Right forelimb (tissue), 1 donor: ENCODE results near the gene CHRNA9.

ENCODE experiments used
- DNase-seq: peaks from one replicate; pipeline ENCODE4 v3.0.0-alpha.2; 2018

Gene CHRNA9

DNA sequence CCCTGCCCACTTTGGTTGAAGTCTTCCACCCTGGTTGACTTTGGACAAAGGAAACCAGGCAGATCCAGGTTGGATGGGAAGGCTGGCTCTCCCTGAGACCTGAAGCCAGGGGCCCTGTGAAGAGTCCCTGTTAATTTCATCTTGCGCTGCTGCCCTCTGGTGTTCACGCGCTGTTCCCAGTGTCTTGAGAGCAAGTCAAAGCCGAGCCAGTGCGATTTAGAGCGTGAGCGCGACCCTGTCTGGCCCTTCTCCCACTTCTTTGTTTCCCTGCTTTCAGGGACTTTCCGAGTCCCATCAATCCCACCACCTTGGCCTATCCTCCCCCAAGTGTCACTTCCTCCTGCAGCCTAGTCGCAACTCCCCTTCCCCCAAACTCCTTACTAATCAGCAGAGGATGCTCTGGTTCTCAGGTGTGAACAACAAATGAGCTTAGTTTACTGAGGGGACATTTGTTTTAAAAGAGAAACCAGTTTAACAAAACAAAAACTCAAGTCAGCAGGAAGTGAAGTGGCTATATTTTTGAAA is 25.8 kb upstream of the CHRNA9 start:
- DNase-seq = peak; percentile 89

DNA sequence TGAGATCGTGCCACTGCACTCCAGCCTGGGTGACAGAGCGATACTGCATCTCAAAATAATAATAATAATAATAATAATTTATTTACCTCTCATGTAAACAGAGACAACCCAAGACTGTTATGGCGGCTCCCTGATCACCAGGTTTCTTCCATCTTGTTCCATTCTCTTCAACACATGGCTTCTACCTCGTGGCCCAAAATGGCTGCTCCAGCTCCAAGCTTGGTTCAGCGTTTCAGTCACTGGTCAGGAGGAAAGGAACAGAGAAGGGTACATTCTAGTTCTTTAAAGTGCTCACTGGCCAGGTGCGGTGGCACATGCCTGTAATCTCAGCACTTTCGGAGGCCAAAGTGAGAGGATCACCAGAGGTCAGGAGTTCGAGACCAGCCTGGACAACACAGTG is 24.9 kb upstream of the CHRNA9 start:
- no peak for DNase-seq

DNA sequence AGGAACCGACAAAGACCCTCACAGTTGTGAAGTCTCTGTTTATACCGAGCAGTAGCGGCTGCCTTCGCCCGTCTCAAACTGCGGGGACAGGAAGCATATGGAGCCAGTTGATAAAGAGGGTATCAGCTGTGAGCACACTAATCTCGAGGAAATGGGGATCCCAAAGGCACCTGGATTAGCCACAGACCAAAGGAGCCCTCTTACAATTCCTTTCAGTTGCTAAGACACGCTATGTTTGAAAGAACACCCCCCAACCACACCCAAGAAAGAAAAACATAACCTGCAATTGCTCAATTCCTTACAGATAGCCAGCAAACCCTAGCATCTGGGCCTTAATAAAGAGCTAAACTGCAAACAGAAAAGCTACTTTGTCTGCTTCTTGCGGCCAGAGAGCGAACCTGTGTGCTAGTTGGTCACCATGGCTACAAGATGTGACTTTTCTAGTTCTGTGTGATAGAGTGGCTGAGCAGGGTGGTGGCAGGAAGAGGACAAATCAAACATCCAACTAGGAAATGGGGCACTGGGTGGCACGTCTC is 23.3 kb upstream of the CHRNA9 start:
- no peak for DNase-seq

DNA sequence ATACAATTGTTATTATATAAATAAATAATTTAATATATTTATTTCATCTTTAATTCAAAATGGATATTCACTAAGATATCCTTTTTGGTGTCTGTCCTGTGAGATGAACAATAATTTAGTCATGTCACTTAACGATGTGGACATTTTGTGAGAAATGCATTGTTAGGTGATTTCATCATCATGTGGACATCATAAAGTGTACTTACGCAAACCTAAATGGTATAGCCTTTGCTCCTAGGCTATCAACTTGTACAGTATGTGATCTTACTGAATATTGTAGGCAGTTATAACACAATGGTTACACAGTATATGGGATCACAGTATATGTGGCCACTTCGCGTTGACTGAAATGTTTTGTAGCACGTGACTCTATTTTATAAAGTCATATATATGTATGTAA is 20.2 kb upstream of the CHRNA9 start:
- DNase-seq = no peak

DNA sequence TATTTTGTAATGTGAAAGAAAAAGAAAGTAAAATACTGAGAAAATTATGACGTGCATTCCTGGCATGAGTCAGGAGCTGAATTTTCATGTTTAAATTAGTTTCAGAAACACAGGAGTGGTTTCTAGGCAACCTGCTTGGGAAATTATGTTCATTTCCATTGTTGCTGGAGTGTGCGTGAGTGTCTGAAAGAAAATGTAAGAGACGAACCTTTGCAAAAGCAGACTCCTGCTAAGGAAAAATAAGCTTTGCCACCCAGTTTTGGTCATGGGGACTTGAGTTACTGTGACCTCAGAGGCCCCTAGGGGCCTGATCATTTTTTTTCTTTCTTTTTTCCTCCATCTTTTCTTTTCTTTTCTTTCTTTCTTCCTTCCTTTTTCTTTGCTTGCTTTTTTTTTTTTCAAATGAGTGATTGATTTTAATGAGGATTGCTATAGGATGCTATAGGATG is 18.8 kb upstream of the CHRNA9 start:
- no peak for DNase-seq

DNA sequence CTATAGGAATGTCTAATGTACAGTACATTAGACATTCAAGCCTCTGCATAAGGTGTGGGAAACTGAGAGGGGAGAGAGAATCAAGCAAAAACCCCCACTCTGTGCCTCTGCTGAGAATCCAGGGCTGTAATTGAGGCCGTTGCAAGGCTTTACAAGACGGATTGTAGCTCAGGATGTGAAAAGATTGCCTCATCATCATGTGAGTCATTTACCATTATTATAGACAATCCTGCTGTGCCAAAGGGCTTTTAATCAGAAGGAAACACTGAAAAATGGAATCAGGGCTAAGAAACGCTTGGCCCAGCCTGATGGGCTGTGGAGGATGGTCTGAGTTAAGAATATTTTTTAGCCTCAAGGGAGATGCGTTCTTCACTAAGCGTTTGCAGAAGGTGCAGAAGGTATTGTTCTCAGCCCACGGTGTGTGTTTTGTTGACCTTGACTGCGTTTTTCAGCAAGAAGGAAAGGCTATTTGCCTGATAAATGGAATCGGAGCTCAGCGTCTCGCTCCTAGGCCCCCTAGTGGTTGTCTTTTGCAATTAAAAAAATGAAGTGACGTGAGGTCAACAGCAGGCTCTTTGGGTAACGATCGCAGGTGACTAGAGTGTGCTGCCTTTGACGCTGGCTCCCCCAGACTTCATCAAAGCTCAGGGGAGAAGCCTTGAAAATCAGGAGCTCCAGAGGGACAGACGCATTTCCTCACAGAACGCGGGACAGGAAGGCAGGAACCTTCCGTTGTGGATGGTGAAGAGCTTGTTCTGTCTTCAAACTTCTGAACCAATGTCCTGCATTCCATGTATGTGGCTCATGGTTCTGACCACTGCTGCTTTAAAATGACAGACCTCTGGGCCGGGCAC is 18.1 kb upstream of the CHRNA9 start:
- peak; percentile 76 for DNase-seq

DNA sequence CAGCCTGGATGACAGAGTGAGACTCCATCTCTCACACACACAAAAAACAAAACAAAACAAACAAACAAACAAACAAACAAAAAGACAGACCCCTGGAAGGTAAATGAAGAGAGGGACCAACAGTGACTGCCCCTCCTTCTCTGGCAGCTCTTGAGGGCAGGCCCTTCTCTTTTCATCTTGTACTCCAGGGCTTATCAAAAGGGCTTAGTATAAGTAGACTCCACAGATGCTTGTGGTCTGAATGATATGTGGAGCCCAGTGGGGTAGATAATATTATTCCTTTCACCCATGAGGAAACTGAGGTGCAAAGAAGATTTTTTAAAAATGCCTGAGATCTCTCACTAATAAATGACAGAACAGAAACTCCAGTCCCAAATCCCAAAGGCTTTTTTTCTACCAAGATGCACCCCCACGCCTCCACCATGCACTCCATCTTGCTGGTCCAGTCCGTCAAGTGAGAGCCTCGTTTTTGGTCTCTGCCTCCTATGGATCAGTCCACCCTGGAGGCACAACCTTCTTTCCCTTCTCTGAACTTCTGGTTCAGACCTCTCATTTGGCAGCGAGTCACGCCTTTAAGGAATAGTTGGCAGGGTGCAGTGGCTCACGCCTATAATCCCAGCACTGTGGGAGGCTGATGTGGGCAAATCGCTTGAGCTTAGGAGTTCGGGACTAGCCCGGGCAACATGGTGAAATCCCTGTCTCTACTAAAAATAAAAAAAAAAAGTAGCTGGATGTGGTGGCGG is 17.0 kb upstream of the CHRNA9 start:
- DNase-seq = no peak

DNA sequence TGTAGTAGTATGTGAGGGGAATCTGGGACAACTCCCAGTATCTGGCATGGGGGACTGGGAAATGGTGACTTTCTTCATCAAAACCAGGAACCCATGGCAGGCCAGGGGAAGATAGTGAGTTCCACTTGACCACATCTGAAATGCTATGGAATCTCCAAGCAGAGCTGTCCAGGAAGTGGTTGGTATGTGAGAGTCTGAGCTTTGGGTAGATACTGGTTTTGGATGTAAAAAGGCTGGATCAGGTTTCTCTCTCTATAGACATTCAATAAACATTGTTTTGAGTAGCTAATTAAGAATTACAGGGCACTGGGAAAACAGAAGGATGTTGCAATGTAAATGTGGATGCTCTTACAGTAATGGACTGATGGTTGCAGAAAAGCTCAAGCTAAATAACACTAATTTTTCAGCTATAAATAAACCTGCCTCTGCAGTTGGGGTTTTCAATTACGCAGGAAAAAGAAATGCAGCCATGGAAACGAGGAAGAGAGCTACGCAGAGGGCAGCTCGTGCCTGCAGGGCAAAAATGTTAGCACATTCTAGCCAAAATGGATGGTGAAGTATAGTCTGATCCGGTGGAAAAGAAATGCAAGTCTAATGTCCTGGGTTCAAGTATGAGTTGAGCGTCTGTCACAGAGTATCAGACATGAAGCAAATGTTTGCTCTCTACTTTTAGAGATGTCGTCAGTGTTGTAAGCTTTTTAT is 13.4 kb upstream of the CHRNA9 start:
- no peak for DNase-seq

DNA sequence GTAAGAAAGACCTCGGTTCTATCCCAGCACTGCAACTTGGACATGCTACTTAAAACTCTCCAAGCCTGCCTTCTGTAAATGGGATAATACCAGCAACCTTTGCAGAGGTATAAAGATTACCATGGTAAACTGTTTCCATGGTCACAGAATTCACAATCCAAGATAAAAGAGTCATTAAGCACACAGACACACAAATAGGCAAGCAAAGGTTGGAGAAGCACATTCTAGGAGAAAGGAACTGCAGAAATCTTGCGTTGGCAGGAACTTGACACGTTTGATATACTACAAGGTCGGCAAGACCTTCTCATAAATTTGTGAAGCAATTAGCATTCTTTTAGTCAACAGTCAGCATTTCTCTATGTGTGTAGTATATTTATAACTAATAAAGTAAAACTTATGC is 12.3 kb upstream of the CHRNA9 start:
- no peak for DNase-seq

DNA sequence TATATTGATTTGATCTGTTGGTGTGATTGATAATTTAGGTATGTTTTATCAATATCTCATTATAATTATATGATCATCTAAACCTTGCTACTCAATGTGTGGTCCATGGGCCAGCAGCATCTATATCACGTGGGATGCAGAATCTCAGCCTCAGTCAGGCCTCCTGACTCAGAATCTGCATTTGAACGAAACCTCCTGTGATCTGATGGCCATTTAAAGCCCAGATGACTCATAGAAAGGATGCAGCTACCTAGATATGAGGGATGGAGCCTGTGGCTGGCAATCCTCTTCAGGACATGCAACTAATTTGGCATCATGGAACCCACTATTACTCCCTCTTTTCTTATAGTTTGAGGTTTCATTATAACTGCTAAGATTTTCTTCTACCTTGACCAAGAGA is 11.3 kb upstream of the CHRNA9 start:
- no peak for DNase-seq

DNA sequence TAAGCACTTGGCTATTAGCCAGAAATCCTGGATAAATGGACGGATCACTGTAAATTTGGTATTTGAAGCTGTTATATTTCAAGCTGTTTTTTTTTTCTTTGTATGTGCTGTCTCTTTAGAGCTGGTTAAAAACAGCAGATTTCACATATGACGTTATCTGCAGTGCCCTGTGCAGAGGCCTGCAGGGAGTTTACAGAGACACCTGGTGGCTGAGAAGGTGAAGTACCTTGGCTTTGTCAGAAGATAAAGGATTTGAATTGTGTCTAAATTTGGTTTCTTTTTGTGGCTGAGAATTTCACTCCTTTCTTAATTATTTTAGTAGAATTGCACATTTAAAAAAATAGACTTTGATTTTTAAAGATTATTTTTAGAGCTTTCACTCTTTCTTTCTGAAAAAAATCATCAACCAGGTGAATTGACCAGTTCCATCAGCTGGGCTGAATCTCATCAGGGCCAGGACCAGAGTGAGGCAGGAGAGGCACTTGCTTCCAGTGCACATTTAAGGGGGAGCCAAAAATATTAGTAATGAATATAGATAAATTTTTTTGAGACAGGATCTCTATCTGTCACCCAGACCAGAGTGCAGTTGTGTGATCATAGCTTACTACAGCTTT is 9.6 kb upstream of the CHRNA9 start:
- DNase-seq = no peak

DNA sequence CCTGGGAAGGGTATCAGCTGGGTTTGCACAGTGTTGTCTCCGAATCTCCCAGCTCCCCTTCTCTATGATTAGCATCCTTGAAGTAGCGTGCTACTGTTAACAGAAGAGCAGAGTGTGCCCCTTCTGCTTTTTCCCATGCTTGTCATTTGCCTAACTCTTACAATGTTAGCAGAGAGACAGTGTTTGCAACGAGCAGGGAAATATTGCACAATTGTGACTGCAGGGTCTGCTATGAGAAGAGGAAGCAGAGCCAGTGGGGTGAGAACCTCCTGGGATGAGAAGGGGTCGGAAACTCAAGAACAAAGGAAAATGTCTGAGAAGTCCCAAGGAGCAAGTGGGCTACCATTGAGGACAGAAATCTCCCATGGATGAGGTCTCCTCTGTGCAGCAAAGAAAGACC is 7.8 kb upstream of the CHRNA9 start:
- no peak for DNase-seq

DNA sequence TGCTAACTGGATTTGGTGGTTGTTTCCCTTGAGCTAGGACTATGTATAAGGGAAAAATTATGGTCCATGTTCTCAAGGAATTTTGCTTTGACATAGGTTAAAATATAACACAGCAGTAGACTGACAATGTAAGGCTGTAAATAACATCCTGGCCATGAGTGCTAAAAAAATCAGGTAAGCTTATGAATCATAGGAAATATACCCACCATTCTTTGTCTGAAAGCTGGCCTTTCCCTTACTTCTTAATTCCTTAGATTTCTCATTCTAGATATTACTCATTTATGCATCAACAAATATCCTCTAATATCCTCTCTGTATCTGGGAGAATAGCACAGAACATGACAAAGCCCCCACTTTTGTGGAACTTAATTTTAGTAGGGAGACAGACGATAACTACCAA is 6.8 kb upstream of the CHRNA9 start:
- DNase-seq = no peak

DNA sequence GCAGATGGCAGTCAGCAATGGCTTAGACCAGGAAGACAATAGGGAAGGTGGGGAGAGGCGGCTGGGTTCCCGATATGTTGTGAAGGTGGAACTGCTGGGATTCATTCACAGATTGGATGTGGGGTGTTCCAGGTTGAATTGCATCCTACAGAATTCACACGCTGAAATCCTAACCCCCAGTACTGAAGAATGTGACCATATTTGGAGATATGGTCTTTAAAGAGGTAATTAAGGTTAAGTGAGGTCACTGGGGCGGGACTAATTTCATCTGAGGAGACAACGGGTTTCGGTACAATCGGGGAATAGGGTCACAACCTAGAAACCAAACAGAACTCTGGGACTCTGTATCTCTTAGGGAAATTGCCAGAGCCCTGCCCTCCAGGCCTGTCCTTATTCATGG is 5.3 kb upstream of the CHRNA9 start:
- DNase-seq = no peak

DNA sequence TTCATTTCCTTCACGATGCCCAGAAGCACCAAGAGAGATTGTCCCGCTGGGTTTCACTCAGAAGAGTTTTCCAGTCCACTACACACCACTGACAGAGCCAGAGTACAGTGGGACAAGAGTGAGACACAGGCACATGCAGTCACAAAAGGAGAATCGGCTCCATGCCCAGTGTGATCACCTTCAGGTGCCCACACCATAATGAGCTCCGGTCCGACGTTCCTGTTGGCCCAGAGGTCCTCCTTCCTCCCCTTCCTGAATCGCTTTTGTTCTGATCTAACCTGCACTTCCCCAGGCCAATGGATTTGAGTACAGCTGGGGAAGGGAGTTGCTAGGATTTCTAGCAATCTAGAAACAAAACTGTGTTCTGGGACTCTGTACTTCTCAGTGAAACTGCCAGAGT is 4.6 kb upstream of the CHRNA9 start:
- no peak for DNase-seq

DNA sequence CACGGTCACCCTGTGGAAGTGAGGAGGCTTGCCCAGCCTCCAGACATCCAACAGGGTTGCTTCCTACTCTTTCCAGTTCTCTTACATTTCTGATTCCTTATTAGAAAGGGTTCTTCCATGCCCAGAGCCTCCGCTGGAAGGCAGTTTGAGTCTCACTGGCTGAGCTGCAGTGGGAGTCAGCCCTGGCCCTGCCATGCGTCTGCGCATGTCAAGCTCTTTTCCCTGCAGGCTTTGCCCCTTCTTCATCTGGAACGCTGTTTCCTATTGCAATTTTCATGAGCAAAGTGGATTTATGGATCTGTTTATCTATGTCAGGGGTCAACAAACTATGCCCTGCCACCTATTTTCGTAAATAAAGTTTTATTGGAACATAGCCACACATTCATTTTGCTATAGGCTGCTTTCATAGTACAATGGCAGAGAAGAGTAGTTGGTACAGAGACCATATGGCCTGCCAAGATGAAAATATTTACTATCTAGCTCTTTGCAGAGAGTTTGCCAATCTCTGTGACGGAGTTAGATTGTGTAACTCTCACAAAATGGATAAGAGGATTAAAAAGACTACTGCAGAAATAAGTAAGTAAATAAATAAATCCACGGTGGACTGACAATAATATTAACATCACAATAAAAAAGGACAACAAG is 3.9 kb upstream of the CHRNA9 start:
- DNase-seq = no peak

DNA sequence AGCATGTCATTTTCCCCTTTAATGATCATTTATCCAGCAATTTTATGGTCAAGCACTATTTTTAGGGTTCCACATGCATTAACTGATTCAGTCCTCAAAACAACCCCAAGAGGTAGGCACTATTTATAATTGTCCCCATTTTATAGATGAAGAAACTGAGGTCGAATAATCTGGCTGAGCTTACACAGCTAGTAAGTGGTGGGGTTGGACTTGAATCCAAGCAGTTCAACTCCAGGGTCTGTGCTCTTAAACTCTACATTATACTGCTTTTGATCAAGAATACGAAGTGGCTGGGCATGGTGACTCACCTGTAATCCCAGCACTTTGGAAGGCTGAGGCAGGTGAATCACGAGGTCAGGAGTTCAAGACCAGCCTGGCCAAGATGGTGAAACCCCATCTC is 3.2 kb upstream of the CHRNA9 start:
- DNase-seq = no peak

DNA sequence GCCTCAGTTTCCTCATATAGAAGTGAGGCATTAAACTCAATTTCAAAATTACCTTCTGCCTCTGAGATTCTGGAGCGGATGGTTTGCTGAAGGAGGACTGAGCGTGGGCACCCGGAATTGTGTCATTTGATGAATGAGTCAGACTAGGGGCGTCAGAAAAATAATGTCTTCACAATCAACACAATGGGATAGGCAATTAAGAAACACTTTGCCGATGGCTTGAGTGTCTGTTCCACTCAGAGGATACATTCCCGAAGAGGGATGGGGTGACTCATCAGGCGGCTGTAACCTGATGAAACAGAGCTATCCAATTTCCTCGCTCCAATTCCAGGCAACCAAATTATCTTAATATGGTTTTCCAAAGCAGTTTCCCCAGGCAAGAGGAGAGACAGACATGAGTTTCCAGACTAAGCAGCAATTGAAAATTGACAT is 1.2 kb upstream of the CHRNA9 start:
- no peak for DNase-seq

DNA sequence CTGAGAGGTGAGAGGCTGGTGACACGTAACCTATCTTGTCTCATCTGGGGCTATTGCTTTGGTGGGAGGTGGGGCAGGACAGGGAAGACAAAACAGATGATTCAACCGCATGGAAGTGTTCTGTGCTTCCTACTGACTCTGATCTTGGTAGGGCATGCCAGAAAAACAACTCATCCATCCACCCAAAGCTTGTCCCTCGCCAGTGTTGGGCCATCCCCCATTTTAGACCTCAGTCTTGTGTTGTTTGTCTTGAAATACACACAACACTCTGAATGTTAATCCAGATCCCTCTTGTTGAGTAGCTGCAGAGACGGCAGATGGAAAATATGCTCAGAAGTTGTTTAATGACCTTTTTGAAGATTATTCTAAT is 377 bp downstream of the CHRNA9 start:
- DNase-seq = no peak

DNA sequence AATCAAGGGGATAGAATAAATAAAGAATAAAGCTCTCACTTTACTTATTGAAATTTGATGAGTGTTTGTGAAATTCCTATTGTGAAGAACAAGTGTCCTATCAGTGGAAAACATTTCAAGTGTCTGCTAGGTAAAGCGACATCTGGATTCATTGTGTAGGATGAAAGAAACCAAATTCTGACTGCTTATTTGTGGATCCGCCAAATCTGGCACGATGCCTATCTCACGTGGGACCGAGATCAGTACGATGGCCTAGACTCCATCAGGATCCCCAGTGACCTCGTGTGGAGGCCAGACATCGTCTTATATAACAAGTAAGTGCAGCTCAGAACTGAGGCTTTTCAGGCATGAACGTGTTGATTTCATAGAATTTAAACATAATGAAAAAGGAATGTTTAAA is 1.9 kb downstream of the CHRNA9 start:
- no peak for DNase-seq

DNA sequence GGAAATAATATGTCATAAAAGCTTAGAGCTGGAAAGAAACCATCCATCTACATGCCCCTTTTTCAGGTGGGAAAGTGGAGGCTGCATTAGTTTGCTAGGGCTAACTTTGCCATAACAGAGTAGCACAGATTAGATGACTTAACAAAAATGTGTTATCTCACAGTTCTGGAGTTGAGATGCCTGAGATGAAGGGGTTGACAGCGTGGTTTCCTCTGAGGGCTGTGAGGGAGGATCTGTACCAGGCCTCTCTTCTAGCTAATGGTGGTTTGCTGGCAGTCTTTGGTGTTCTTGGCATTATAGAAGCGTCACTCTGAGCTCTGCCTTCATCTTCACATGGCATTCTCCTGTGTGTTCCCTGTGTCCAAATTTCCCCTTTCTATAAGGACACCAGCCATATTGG is 2.4 kb downstream of the CHRNA9 start:
- no peak for DNase-seq

DNA sequence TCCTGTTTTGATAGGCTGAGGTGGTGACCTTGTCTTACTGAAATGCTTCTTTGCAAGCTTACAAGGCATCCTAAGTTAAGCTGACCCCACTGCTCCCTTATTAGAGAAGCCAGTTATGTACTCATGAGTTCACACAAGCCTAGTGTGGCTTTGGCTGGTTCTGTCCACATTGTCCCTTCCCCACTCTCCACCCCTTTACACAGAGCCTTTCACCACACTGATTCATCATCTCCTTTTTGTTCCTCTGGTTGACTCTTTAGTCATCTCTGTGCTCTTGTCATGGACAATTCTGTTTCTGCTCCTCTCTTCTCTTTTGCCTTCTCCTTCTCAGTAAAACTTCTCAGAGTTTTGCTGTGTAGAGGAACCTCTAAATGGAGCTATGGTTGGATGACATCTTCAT is 4.9 kb downstream of the CHRNA9 start:
- DNase-seq = no peak
